Measurements from ENCODE around the gene JUP. TPM values are rescaled to one million over a fixed set of nuclear protein-coding genes. Genes with fewer than 3 reads are reported as not detected.
A peak's percentile ranks its signal among the peaks of the same experiment; 100 is the strongest.

JUP gene
- total and polyA plus RNA-seq, 2 of the 13 experiments (the other 11 are each of a cell fraction or from before 2014, with no cell fraction given), result 12.1 to 20.6 TPM

DNA sequence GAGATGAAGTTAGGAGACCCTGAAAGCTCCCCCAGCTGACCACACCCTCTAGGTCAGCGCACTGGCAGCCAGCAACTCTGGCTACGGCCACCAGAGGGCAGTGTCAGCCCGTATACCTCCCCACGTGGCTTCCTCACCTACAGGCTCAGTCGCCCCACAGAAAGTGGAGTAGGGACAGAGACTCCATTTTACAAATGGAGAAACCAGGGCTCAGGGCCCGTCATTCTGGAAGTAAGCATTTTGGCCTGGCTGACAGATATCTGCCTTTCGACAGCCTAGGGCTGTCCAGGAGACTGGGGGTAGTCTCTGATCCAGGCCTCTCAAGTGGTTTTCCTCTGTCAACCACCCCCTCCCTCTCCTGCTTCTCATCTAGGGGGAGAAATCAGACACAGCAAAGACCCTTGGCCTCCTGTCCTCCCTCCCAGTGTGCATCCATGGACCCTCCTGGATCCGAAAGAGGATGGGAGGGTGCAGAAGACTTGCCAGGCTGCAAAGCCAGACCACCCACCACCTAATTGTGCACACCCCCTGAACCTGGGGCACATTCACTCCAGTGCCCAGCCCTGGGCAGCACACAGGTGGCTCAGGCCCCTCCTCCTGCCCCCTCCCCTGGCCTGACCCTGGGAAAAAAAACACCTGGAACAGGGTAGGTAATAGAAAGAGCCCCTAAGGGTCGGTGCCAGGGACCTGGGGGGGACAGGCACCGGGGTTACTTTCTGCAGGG lies 48.3 kb downstream of the JUP start (continued):
- TF ChIP-seq, protein P1, sequence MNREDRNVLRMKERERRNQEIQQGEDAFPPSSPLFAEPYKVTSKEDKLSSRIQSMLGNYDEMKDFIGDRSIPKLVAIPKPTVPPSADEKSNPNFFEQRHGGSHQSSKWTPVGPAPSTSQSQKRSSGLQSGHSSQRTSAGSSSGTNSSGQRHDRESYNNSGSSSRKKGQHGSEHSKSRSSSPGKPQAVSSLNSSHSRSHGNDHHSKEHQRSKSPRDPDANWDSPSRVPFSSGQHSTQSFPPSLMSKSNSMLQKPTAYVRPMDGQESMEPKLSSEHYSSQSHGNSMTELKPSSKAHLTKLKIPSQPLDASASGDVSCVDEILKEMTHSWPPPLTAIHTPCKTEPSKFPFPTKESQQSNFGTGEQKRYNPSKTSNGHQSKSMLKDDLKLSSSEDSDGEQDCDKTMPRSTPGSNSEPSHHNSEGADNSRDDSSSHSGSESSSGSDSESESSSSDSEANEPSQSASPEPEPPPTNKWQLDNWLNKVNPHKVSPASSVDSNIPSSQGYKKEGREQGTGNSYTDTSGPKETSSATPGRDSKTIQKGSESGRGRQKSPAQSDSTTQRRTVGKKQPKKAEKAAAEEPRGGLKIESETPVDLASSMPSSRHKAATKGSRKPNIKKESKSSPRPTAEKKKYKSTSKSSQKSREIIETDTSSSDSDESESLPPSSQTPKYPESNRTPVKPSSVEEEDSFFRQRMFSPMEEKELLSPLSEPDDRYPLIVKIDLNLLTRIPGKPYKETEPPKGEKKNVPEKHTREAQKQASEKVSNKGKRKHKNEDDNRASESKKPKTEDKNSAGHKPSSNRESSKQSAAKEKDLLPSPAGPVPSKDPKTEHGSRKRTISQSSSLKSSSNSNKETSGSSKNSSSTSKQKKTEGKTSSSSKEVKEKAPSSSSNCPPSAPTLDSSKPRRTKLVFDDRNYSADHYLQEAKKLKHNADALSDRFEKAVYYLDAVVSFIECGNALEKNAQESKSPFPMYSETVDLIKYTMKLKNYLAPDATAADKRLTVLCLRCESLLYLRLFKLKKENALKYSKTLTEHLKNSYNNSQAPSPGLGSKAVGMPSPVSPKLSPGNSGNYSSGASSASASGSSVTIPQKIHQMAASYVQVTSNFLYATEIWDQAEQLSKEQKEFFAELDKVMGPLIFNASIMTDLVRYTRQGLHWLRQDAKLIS (CRISPR knock-in tag; IDR thresholded peaks at IDR 0.05), result no peak
- TF ChIP-seq AHR (CRISPR knock-in tag; IDR thresholded peaks at IDR 0.05), result no peak; the same call in 1 of the 2 replicates
- no peak for TF ChIP-seq ZNF224 (CRISPR knock-in tag; IDR thresholded peaks at IDR 0.05)
- no peak for TF ChIP-seq POLR2G (IDR thresholded peaks at IDR 0.05; ENCODE audit: low read depth, low read length)
- TF ChIP-seq, protein P2, sequence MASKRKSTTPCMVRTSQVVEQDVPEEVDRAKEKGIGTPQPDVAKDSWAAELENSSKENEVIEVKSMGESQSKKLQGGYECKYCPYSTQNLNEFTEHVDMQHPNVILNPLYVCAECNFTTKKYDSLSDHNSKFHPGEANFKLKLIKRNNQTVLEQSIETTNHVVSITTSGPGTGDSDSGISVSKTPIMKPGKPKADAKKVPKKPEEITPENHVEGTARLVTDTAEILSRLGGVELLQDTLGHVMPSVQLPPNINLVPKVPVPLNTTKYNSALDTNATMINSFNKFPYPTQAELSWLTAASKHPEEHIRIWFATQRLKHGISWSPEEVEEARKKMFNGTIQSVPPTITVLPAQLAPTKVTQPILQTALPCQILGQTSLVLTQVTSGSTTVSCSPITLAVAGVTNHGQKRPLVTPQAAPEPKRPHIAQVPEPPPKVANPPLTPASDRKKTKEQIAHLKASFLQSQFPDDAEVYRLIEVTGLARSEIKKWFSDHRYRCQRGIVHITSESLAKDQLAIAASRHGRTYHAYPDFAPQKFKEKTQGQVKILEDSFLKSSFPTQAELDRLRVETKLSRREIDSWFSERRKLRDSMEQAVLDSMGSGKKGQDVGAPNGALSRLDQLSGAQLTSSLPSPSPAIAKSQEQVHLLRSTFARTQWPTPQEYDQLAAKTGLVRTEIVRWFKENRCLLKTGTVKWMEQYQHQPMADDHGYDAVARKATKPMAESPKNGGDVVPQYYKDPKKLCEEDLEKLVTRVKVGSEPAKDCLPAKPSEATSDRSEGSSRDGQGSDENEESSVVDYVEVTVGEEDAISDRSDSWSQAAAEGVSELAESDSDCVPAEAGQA (IDR thresholded peaks at IDR 0.05; ENCODE audit: low read depth), result 0 out of 2 replicates have a peak, but pooled peaks have one; percentile 17
- TF ChIP-seq, protein P2 (CRISPR knock-in tag; IDR thresholded peaks at IDR 0.05; ENCODE audit: borderline replicate concordance), result no peak
- TF ChIP-seq MZF1 (CRISPR knock-in tag; IDR thresholded peaks at IDR 0.05; ENCODE audit: borderline replicate concordance), result no peak
- TF ChIP-seq KLF6 (CRISPR knock-in tag; IDR thresholded peaks at IDR 0.05), result peak; percentile 78; the same call in 1 of the 2 replicates
- TF ChIP-seq ELF3 (CRISPR knock-in tag; IDR thresholded peaks at IDR 0.05), result peak; percentile 74; the same call in 1 of the 2 replicates
- TF ChIP-seq PRMT3 (CRISPR knock-in tag; IDR thresholded peaks at IDR 0.05; ENCODE audit: borderline replicate concordance, low read depth), result no peak
- TF ChIP-seq, protein P3, sequence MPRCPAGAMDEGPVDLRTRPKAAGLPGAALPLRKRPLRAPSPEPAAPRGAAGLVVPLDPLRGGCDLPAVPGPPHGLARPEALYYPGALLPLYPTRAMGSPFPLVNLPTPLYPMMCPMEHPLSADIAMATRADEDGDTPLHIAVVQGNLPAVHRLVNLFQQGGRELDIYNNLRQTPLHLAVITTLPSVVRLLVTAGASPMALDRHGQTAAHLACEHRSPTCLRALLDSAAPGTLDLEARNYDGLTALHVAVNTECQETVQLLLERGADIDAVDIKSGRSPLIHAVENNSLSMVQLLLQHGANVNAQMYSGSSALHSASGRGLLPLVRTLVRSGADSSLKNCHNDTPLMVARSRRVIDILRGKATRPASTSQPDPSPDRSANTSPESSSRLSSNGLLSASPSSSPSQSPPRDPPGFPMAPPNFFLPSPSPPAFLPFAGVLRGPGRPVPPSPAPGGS (CRISPR knock-in tag; IDR thresholded peaks at IDR 0.05), result no peak; the same call in 1 of the 2 replicates
- no peak for TF ChIP-seq AGO1 (IDR thresholded peaks at IDR 0.05; ENCODE audit: low read depth, low read length, poor library complexity, severe bottlenecking)
- 0 out of 2 replicates have a peak, but pooled peaks have one; percentile 20 for TF ChIP-seq KDM5B (CRISPR knock-in tag; IDR thresholded peaks at IDR 0.05; ENCODE audit: borderline replicate concordance)
- no peak for TF ChIP-seq RARG (CRISPR knock-in tag; IDR thresholded peaks at IDR 0.05; ENCODE audit: low read depth)
- TF ChIP-seq RFX3 (CRISPR knock-in tag; IDR thresholded peaks at IDR 0.05), result no peak
